Activated CD4-positive, alpha-beta T cell treated with anti-CD3 and anti-CD28 coated beads, Interleukin-2, amount 50 U/mL, for 4 hours (primary cell): ENCODE measurements around the gene CORO1C.

Experiments
- DNase-seq, 2 experiments: peaks; one replicate each; pipeline ENCODE4 v3.0.0-alpha.2; 2020

Gene CORO1C

GRCh38 chr12:108646600-108647579 lies 84.4 kb downstream of the CORO1C start:
- DNase-seq = no peak

DNA sequence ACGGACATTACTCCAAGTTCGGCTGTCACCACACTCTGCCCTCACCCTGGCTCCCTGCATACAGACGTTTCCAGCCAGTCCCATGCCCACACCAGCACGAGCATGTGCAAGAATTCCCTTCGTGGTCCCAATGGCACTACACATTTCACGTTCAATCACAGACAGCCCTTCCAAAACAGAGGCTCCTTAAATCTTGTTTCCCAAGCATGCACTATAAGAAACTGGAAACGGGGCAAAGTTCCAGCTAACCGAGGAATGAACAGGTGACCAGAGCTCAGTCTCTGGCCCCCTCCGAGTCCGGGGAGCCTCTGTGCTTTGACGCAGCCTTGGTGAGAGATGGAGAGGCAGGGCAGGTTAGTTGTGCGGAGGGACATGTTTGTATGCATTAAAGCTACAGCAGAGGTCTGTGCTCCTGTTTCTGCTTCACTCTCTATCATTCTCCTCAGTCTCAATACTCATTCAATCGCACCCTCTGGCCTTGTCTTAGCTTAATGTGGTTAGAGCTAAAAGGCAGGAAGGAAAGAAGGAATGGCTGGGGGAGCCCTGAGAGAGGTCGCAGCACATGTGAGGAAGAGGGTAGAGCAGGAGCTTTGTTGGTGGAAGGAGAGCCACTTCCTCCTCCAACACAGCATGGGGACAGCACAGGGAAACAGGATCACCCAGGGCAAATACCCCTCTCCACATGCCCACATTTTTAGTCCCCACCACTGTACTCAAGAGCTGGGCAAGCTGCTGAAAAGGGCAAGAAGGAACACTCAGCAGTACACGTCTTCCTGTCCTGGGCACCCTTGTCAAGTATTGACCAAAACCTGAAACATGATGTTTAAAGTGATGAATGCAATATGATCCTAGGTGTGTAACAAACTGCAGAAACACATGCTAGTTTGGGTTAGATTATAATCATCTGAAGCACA lies 85.4 kb downstream of the CORO1C start:
- DNase-seq = no peak

- no peak for DNase-seq
Observed at GRCh38 chr12:108644811-108645120, 86.6 kb downstream of the CORO1C start.

- DNase-seq = no peak
Observed at GRCh38 chr12:108643941-108644810, 87.1 kb downstream of the CORO1C start.

DNA sequence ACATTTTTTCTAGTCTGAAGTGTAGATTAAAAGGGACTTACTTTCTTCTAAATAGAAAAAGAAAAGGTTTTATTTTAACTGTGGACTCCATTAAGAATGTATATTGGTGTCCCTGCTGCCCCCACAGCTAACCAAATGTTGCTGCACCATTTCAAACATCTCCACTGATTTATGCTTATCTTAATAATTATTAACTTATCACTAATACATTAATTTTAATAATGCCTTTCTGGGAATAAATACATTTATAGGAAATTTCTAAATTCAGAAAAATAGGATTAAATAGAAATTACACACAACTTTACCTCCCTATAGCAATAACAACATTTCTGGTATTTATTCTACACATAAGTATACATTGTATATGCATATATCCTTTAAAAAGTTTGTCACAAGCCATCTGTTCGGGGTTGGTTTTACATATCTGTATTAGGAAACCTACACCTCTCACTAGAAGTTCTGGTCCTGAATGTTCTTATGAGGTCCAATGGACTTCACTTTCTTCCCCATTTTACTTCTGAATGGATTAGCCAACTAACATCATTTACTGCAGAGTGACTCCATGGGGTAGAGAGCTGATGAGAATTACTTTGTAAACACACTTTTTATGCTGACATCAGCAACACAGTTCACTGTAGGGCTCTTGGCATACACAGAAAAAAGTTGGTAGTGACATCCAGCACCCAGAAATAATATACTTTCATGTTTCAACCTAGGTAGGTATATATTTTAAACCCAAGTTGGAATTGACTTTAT lies 88.2 kb downstream of the CORO1C start:
- DNase-seq = no peak

DNA sequence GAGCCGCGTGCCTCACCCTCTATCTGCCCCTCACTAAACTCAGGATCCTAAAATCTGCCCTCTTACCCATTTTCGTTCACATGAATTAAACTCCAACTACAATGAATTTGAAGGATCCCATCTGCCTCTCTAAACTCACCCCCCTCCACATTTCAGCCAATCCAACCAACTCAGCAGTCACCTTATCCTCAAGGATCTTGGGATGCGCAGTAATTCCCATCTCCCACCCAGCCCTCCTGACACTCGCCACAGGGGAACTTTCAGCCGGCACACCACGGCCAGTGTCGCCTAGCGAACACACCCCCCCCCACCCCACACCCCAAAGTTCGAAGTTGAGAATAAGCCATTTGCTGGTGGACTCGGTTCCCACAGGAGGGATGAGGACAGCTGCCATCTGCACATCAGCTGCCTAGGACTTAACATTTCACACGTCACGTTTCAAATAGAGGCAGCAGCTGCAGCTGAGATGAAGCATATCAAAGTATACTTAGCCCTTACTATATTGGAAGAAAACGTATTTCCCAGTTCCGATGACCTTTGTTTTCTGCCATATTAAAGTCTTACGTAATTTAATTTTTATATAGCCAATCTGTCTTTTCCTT lies 88.9 kb downstream of the CORO1C start:
- no peak for DNase-seq

DNA sequence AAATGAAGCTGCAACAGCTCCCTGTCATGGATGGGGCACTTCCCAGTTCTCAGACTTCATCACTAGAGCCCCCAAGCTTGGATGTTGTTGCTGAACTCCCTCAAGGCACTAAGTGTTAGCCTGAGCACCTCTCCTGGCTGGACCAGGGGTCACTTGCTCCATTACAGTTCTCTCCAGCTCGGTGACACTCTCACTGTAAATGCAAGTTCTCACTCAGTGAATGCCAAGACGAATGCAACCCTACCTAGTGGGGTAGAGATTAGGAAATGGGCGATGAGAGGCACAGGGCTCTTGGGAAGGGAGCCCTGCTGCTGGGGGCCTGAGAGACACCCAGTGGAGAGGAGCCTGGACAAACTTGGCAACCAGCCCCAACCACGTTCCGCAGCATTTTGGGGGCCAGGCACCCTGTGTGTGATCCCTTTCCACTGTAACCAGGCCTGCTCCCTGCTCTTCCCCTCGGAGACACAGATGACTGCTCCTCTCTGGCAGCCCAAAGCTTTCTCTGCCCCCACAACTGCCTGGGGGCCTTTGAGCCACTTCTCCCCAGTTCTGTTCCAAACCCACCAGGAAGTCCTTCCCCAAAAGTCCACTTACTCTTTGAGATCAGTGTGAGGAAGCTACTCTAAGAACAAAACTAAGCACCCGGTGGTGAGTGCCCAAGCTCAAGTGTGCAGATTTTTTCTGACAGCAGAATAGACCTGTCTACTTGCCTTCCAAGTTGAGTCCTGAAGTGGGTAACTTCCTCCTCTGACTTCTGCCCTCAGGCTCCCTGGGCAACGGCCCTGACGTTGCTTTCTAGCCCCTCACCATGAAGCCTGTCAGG lies 89.7 kb downstream of the CORO1C start:
- DNase-seq = no peak

DNA sequence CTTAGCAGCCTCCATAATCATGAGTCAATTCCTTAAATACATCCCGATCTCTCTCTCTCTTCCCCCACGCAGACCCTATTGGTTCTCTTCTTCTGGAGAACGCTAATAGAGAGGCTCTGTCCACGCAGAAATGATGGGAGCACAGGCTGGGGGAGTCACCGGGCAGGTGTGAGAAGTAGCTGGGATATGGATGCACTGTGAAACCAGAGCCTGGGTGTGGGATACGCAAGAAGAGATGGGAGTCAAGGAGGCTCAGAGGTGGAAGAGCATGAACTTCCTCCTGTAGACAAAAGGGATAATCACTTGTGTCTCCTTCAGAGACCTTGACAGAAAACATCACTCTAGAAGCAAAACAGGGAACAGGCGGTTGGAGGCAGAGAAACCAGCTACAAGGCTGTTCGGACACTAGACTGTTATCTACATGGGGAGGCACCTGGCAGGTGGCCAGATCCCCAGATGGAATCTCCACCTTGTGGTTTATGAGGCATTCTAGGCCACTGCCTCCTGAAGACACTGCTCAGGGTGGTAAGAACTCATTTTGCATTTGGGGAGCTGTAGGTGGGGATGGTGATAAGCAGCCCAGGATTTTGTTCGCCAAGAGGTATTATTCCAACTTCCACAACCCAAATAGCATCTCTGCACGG lies 90.4 kb downstream of the CORO1C start:
- DNase-seq = no peak

GRCh38 chr12:108638997-108639822 lies 92.1 kb downstream of the CORO1C start:
- no peak for DNase-seq

GRCh38 chr12:108638141-108638827 lies 93.0 kb downstream of the CORO1C start:
- no peak for DNase-seq

DNA sequence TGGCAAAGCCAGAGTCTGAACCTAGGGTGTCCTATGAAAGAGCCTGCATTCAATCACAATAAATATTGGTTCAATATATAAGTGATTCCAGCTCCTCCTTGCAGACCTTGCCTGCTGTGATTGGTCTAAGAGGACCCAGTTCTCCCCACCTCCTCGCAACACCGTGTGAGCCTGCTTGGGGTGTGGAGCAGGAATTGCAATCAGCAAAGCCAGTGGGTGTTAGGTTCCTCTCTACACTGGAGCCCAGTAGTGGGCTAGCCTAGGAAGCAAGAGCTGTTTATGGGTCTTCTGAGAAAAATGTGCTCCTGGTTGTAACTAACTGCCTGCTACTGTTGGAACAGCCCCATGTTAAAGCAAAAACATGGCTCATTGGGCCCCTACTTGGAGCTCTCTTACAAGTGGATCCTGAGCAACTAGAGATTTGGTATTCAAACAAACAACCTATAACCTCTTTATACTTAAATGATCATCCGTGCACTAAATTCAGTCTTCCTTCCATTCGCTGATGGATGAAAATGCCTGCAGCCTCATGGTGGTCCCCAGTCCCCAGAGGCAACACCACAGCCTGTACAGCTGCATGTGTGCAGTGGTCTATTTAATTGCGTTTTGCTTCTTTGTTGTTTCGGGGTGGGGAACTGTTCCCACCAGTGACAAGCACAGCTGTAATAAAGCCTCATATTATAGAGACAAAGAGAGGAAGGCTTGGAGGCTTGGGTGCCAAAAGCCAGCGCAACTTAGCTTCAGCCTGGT lies 93.9 kb downstream of the CORO1C start:
- no peak for DNase-seq

DNA sequence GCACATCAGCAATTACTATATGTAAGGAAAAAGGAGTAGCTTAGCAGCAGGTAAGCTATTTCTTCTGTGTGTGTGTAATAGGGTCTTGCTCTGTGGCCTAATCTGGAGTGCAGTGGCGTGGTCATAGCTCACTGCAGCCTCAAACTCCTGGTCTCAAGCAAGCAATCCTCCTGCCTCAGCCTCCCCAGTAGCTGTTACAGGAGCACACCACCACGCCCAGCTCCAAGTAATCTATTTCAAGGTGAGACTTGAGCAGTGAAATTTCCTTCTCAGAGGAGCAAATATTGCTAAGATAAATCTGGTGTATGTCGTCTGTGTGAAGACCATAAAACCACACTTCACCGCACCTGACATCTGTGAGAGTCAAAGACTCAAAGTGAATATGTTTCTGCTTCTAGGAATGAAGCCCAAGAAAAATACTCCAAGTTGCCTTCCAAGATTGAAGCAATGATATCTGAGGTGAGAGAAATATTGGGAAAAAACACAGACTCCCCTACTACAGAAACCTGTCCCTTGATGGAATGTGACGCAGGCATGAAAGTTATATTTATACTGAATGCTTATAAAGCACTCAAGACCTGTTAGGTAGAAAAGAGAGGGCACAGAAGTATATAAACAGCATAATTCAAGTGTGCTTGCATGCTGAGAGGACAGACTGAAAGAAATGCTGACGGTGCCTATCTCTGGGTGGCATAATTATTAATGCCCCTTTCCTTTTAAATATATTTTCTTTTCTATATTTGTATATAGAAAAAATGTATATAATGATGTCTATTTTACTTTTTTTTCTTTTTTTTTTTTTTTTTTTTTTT lies 95.1 kb downstream of the CORO1C start:
- no peak for DNase-seq

- DNase-seq = peak in 1 of 2 experiments; percentile 35
Observed at GRCh38 chr12:108635201-108635996, 95.9 kb downstream of the CORO1C start.

GRCh38 chr12:108634341-108634751 lies 97.0 kb downstream of the CORO1C start:
- peak in 1 of 2 experiments; percentile 34 for DNase-seq

GRCh38 chr12:108633534-108634248 lies 97.6 kb downstream of the CORO1C start, which contains the start of gene SELPLG:
Gene SELPLG (minus strand): TSS chr12:108633894. CDS start chr12:108624307, 9,587 bp downstream.
- peak; percentile 77 for DNase-seq
